Measurements from ENCODE around the gene SLC2A1. TPM values are rescaled to one million over a fixed set of nuclear protein-coding genes. Genes with fewer than 3 reads are reported as not detected.
A peak's percentile ranks its signal among the peaks of the same experiment; 100 is the strongest.

Gene SLC2A1
- total RNA-seq, 5 donors from 2014 or later (not counting 1 experiment from before 2014, with no cell fraction given): 72.0 to 91.7 (median 83.9) TPM

- Mint-ChIP-seq H3K4me3 (peak overlapping the region; percentile 95 to 96 (median 95)), H3K27me3 (no peaks in the 10 kb centered on the region), H3K36me3 (peaks cover 9% of the 10 kb centered on the region), H3K9me3 (no peaks in the 10 kb centered on the region), H3K4me1 (peaks cover 51 to 69% (median 67%) of the 10 kb centered on the region in 3 donors), H3K27ac (peak overlapping the region; percentile 91 to 94)
- peaks cover 4 to 12% of the 10 kb centered on the region in 2 donors for H3K36me3 ChIP-seq (ENCODE audit: control insufficient read depth in 2 of 2, extremely low read depth in 1 of 2, insufficient read depth in 1 of 2, low read length in 1 of 2)
- H3K4me1 ChIP-seq (ENCODE audit: control insufficient read depth in 1 of 2, extremely low read depth in 1 of 2, insufficient read depth in 2 of 2, low read length in 2 of 2): peaks cover 36 to 68% of the 10 kb centered on the region in 2 experiments
- H3K27me3 ChIP-seq (replicated peaks in 1 of 2; ENCODE audit: control insufficient read depth in 2 of 2, extremely low read depth in 1 of 2, insufficient read depth in 2 of 2, low read length in 1 of 2): no peaks in the 10 kb centered on the region
- 9% methylated on average over 12 of the region's 26 CpGs for WGBS (ENCODE audit: insufficient coverage)
- peak overlapping the region; percentile 62 for H3K27ac ChIP-seq (ENCODE audit: low read length)
- ChIA-PET POLR2A (interaction anchor here in 1 of 2 donors (0.6 kb wide), 1 partner anchor 262 kb away, joined by 4 read pairs; no protein-coding TSS in a partner anchor), CTCF (interaction anchor here in 1 of 2 donors (0.6 to 1.6 kb wide), 3 partner anchors 26 to 34 kb away, joined by 3 to 6 read pairs (median 3); no protein-coding TSS in a partner anchor)
- peak overlapping the region; percentile 79 to 92 for H3K4me3 ChIP-seq (ENCODE audit: control insufficient read depth in 1 of 2, extremely low read depth in 1 of 2, low read length in 1 of 2)
- DNase-seq: peak in 2 of 35 experiments; percentile 20 to 22
- no peaks in the 10 kb centered on the region for H3K9me3 ChIP-seq
- no peak for ATAC-seq (replicated peaks in 1 of 4)
Measured at GRCh38 chr1:42957229-42957879, 1.3 kb downstream of the SLC2A1 start.

- ATAC-seq (replicated peaks in 1 of 4): no peak
- H3K36me3 Mint-ChIP-seq: peaks cover 13% of the 10 kb centered on the region
- no peaks in the 10 kb centered on the region for H3K9me3 Mint-ChIP-seq
- CTCF ChIA-PET: interaction anchor here in 1 of 2 donors (0.6 to 1.6 kb wide), 3 partner anchors 25 to 34 kb away, joined by 3 to 6 read pairs (median 3); no protein-coding TSS in a partner anchor
- Histone ChIP-seq H3K27me3 (replicated peaks in 1 of 2; ENCODE audit: control insufficient read depth in 2 of 2, extremely low read depth in 1 of 2, insufficient read depth in 2 of 2, low read length in 1 of 2) (no peaks in the 10 kb centered on the region), H3K36me3 (ENCODE audit: control insufficient read depth in 2 of 2, extremely low read depth in 1 of 2, insufficient read depth in 1 of 2, low read length in 1 of 2) (peaks cover 4 to 16% of the 10 kb centered on the region in 2 donors), H3K4me1 (ENCODE audit: control insufficient read depth in 1 of 2, extremely low read depth in 1 of 2, insufficient read depth in 2 of 2, low read length in 2 of 2) (peaks cover 42 to 74% of the 10 kb centered on the region in 2 experiments), H3K4me3 (ENCODE audit: control insufficient read depth in 1 of 2, extremely low read depth in 1 of 2, low read length in 1 of 2) (peak overlapping the region; percentile 79 to 92), H3K9me3 (no peaks in the 10 kb centered on the region), H3K27ac (ENCODE audit: low read length) (peak overlapping the region; percentile 62)
- no CpG with 5 or more reads among the region's 3 CpGs for WGBS (ENCODE audit: insufficient coverage)
- POLR2A ChIA-PET: no interaction called here
- no peaks in the 10 kb centered on the region for H3K27me3 Mint-ChIP-seq
- H3K27ac Mint-ChIP-seq: peak overlapping the region; percentile 91 to 94
- DNase-seq: no peak
- peak overlapping the region; percentile 95 to 96 (median 95) for H3K4me3 Mint-ChIP-seq
- peaks cover 57 to 73% (median 72%) of the 10 kb centered on the region in 3 donors for H3K4me1 Mint-ChIP-seq
Measured at GRCh38 chr1:42956739-42957138, 1.9 kb downstream of the SLC2A1 start.

DNA sequence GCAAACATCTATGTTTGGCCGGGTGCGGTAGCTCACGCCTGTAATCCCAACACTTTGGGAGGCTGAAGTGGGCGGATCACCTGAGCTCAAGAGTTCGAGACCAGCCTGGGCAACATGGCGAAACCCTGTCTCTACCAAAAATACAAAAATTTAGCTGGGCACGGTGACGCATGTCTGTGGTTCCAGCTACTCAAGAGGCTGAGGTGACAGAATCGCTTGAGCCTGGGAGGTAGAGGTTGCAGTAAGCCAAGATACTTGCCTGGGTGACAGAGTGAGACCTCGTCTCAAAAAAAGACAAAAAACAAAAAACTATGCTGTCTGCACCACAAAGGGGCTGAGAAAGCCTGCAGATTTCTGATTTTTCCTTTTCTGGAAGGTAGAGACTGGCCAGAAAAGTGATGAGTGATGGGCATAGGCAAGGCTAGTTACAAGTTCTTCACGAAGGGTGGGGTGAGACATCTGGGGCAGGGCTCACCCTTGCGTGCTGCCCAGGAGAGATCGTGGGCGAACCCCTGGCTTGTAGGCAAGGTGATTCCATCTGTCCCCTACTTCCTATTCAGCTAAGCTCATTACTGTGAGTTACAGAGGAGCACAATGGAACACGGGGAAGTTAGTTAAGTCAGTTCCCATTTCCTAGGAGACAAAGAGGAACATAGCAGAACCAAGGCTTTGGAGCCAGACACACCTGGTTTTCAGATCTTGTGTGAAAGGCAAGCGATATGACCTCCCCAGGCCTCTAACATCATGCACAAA, 3.2 kb downstream of the SLC2A1 start:
- Mint-ChIP-seq H3K27ac (peak overlapping the region; percentile 88 to 95), H3K4me3 (peak overlapping the region; percentile 62 to 72 (median 69)), H3K4me1 (peaks cover 70 to 75% (median 74%) of the 10 kb centered on the region in 3 donors), H3K9me3 (no peaks in the 10 kb centered on the region), H3K36me3 (peaks cover 22% of the 10 kb centered on the region), H3K27me3 (no peaks in the 10 kb centered on the region)
- ATAC-seq (replicated peaks in 1 of 4) (no peak), DNase-seq (peak in 9 of 35 experiments; percentile 18 to 56 (median 38))
- peak overlapping the region in 1 of 2 donors; percentile 4 for H3K4me3 ChIP-seq (ENCODE audit: control insufficient read depth in 1 of 2, extremely low read depth in 1 of 2, low read length in 1 of 2)
- H3K9me3 ChIP-seq: no peaks in the 10 kb centered on the region
- H3K36me3 ChIP-seq (ENCODE audit: control insufficient read depth in 2 of 2, extremely low read depth in 1 of 2, insufficient read depth in 1 of 2, low read length in 1 of 2): peaks cover 4 to 19% of the 10 kb centered on the region in 2 donors
- ChIA-PET POLR2A (interaction anchor here in 1 of 2 donors (0.6 kb wide), 1 partner anchor 17 kb away, joined by 3 read pairs; no protein-coding TSS in a partner anchor), CTCF (interaction anchor here (0.5 to 2.0 kb wide), 5 partner anchors 12 to 189 kb away, joined by 3 to 6 read pairs (median 3); no protein-coding TSS in a partner anchor)
- H3K27me3 ChIP-seq (replicated peaks in 1 of 2; ENCODE audit: control insufficient read depth in 2 of 2, extremely low read depth in 1 of 2, insufficient read depth in 2 of 2, low read length in 1 of 2): no peaks in the 10 kb centered on the region
- 81% methylated on average over 6 of the region's 16 CpGs for WGBS (ENCODE audit: insufficient coverage)
- peaks cover 48 to 80% of the 10 kb centered on the region in 2 experiments for H3K4me1 ChIP-seq (ENCODE audit: control insufficient read depth in 1 of 2, extremely low read depth in 1 of 2, insufficient read depth in 2 of 2, low read length in 2 of 2)
- H3K27ac ChIP-seq (ENCODE audit: low read length): peak overlapping the region; percentile 36

- Histone ChIP-seq H3K4me1 (ENCODE audit: control insufficient read depth in 1 of 2, extremely low read depth in 1 of 2, insufficient read depth in 2 of 2, low read length in 2 of 2) (peaks cover 55 to 84% of the 10 kb centered on the region in 2 experiments), H3K27me3 (replicated peaks in 1 of 2; ENCODE audit: control insufficient read depth in 2 of 2, extremely low read depth in 1 of 2, insufficient read depth in 2 of 2, low read length in 1 of 2) (no peaks in the 10 kb centered on the region), H3K4me3 (ENCODE audit: control insufficient read depth in 1 of 2, extremely low read depth in 1 of 2, low read length in 1 of 2) (peak overlapping the region; percentile 9 to 10), H3K27ac (ENCODE audit: low read length) (peak overlapping the region; percentile 64), H3K9me3 (no peaks in the 10 kb centered on the region), H3K36me3 (ENCODE audit: control insufficient read depth in 2 of 2, extremely low read depth in 1 of 2, insufficient read depth in 1 of 2, low read length in 1 of 2) (peaks cover 4 to 19% of the 10 kb centered on the region in 2 donors)
- CTCF ChIA-PET: interaction anchor here in 1 of 2 donors (0.6 to 2.0 kb wide), 5 partner anchors 16 to 1280 kb away, joined by 3 to 7 read pairs (median 5); no protein-coding TSS in a partner anchor
- DNase-seq (peak in 1 of 35 experiments; percentile 6), ATAC-seq (replicated peaks in 1 of 4) (no peak)
- peak overlapping the region; percentile 91 to 95 for H3K27ac Mint-ChIP-seq
- peaks cover 80 to 82% (median 82%) of the 10 kb centered on the region in 3 donors for H3K4me1 Mint-ChIP-seq
- POLR2A ChIA-PET: interaction anchor here (0.9 to 1.0 kb wide), 2 partner anchors 12 to 16 kb away, joined by 3 read pairs; no protein-coding TSS in a partner anchor
- H3K4me3 Mint-ChIP-seq: peak overlapping the region; percentile 41 to 72 (median 58)
- peaks cover 25% of the 10 kb centered on the region for H3K36me3 Mint-ChIP-seq
- 80% methylated on average over 7 of the region's 13 CpGs for WGBS (ENCODE audit: insufficient coverage)
- H3K27me3 Mint-ChIP-seq: no peaks in the 10 kb centered on the region
- H3K9me3 Mint-ChIP-seq: no peaks in the 10 kb centered on the region
Measured at GRCh38 chr1:42953182-42954180, 5.2 kb downstream of the SLC2A1 start.

- no peaks in the 10 kb centered on the region for H3K9me3 ChIP-seq
- H3K4me1 ChIP-seq (ENCODE audit: control insufficient read depth in 1 of 2, extremely low read depth in 1 of 2, insufficient read depth in 2 of 2, low read length in 2 of 2): peaks cover 54 to 94% of the 10 kb centered on the region in 2 experiments
- peak overlapping the region; percentile 41 to 72 (median 58) for H3K4me3 Mint-ChIP-seq
- peaks cover 4 to 19% of the 10 kb centered on the region in 2 donors for H3K36me3 ChIP-seq (ENCODE audit: control insufficient read depth in 2 of 2, extremely low read depth in 1 of 2, insufficient read depth in 1 of 2, low read length in 1 of 2)
- 65% methylated on average over 11 of the region's 11 CpGs for WGBS (ENCODE audit: insufficient coverage)
- no peaks in the 10 kb centered on the region for H3K27me3 ChIP-seq (replicated peaks in 1 of 2; ENCODE audit: control insufficient read depth in 2 of 2, extremely low read depth in 1 of 2, insufficient read depth in 2 of 2, low read length in 1 of 2)
- peak; percentile 71 to 88 (median 84) for ATAC-seq (replicated peaks in 1 of 4)
- peaks cover 25% of the 10 kb centered on the region for H3K36me3 Mint-ChIP-seq
- peak in 17 of 35 experiments; percentile 15 to 65 (median 31) for DNase-seq
- peak overlapping the region; percentile 91 to 95 for H3K27ac Mint-ChIP-seq
- H3K4me3 ChIP-seq (ENCODE audit: control insufficient read depth in 1 of 2, extremely low read depth in 1 of 2, low read length in 1 of 2): peak overlapping the region; percentile 9 to 57
- H3K9me3 Mint-ChIP-seq: no peaks in the 10 kb centered on the region
- H3K4me1 Mint-ChIP-seq: peaks cover 90 to 93% (median 92%) of the 10 kb centered on the region in 3 donors
- no peaks in the 10 kb centered on the region for H3K27me3 Mint-ChIP-seq
- H3K27ac ChIP-seq (ENCODE audit: low read length): peak overlapping the region; percentile 64
- POLR2A ChIA-PET: interaction anchor here (0.9 to 1.0 kb wide), 2 partner anchors 11 to 15 kb away, joined by 3 read pairs; no protein-coding TSS in a partner anchor
- CTCF ChIA-PET: interaction anchor here in 1 of 2 donors (0.6 to 1.4 kb wide), 6 partner anchors 15 to 1279 kb away, joined by 3 to 7 read pairs (median 5); no protein-coding TSS in a partner anchor
Measured at GRCh38 chr1:42952303-42953001, 6.2 kb downstream of the SLC2A1 start.

Data from T-cell (primary cell).